NCI-H446 treated with DMSO at 0.1 percent for 48 hours (cell line): ENCODE results near the gene DPP6.

Source experiments
- DNase-seq: peaks from one replicate; lab custom pipeline; 2025; lab: John Stamatoyannopoulos, UW

The DPP6 gene

DNA sequence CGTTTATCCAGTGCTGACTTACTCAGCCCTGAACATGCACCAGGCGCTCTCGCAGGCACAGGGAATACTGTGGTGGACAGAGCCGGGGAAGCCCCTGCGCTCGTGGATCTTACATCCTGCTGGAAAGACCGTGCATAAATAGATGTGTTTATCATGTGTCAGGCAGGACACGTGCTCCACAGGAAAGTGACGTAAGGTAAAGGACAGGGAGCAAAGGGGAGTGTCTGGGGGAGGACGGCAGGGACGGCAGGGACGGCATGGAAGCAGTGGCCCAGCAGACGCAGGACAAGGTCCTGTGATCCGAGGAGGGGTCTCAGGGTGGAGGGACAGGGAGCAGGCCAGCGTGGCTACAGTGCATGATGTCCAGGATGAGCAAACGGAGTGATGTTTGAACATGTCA lies 540.2 kb downstream of the DPP6 start:
- no peak for DNase-seq

DNA sequence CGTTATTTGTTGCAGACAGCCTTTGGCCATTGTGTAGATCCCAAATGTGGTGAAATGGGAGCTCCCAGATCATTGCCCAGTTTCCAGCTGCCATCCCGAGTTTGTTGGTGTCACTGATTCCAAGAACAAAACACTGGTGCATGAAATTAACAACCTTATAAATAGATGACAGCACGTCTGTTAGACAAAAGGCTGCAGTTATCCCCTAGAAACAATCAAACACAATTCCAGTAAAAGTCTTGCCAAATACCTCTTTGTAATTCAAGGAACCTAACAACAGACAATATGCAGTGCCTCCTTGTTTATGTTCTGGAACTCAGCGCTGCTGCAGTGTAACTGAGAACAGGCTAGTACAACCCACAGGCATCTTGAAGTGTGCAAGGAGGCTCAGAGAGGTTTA lies 546.2 kb downstream of the DPP6 start:
- DNase-seq = no peak

DNA sequence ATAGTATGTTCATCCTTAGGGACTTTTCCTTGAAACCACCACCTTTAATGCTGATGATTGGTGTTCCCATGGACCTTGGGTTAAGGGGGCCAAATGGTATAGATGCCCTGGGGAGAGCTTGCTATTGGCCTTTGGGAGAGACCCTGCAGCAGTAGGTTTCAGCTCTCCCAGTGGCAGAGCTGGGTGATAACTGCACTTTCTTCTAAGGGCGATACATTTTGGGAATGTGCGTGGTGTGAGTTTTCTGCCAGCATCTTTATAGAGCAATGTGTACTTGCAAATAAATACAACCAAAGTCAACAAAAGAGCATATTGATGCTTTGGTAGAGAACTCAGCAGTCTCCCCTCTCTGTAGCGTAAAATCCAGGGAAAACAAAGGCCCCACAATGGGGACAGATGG lies 546.7 kb downstream of the DPP6 start:
- no peak for DNase-seq

DNA sequence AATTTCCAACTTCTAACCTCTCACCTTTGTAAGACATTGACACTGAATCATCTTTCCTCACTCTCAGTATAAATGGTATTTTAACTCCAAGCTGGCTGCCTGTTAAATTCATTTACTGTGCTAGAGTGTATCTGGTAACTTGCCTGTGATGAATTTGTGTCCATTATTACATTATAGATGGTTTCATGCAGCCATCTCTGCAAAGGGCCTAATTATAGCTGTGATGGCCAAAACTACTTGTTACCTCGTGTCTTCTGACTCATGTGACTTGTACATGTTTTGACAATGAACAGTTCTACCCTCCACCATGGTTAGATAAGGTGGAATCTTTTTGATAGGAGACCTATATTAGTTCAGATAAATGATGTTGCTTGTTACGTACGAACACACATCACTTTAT lies 558.7 kb downstream of the DPP6 start:
- no peak for DNase-seq

DNA sequence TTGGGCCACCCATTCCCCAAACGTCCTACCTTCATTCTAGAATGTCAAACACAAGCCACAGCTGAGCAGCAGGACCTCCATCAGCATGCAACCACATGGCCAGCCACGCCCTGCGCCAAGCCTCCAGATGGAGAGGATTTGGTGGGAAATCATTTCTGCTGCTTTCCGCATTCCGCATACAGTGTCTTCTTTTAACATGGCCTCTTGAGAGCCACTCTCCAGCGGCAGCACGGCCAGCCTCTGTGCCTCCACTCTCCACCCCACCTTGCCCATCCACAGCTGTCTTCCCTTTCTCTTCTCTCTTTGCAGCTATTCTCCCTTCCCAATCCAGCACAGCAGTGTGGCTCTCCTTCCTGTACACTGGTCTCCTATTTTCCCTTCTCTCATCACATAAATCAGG lies 561.6 kb downstream of the DPP6 start:
- DNase-seq = no peak

DNA sequence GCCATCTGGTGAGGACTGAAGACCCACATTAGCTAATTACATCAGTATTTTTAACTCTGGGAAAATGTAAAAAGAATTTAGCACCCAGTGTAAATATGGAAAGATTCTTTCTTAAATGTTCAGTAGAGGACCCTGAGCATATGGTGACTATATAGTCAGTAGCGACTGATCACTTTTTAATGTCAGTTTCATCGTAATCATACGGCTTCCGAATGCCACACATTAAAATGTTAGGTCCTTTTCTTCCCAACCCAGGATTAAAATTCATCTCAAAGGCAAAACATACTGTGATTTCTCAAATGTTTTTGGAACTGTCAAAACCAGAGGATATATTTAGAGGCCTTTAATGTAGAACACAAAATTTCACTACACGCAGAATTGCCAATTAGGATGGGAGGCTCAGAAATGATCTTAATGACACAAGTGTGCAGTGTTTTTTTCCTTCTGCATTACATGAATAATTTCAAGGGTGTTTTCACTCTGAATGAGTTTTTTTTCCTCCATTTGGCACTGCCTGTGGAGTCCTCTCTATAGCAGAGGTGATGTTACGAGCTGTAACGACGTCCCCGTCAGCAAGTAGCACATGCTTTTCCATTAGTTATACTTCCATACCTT lies 568.0 kb downstream of the DPP6 start:
- no peak for DNase-seq

DNA sequence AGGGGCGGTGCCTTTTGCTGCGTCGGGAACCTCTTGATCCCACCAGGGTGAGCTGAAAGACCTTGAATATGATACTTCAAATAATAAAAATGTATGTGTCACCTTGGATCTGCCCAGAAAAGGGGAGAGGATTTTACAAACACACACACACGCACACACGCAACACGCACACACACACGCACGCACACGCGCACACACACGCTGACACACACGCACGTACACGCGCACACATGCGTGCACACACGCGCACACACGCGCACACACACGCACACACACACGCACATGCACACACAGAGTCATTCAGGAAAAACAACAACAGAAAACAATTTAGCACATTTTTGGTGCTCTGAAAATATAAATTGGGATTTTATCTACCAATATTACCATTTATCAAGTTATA lies 571.2 kb downstream of the DPP6 start:
- no peak for DNase-seq

DNA sequence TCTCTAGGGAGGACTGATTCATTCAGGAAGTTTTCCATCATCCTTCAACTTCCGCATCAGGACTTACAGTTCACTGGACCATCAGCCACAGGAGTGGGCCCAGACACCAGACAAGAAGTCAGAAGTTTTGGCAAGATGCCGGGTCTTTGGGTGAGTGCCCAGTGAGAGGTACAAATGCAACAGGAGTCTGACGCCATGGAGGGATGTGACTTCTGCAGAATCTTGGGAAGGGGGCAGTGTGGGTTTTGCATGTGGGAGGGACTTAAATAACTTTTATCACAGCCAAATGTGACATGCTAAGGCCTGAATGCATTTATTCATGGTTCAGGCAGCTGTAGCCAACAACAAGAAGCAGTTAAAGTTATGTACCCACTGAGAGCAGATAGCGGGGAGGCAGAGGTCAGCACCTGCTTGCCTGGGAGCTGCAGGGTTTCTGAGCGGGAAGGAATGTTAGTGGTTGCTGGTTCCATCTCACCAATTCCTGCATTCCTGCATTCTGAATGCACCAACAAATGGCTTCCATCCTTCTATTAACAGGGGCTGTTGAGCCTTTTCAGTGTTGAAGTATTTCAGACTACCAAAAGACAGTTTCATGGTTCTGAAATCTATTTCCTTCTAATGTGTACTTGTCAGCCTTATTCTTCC lies 575.6 kb downstream of the DPP6 start:
- DNase-seq = no peak

DNA sequence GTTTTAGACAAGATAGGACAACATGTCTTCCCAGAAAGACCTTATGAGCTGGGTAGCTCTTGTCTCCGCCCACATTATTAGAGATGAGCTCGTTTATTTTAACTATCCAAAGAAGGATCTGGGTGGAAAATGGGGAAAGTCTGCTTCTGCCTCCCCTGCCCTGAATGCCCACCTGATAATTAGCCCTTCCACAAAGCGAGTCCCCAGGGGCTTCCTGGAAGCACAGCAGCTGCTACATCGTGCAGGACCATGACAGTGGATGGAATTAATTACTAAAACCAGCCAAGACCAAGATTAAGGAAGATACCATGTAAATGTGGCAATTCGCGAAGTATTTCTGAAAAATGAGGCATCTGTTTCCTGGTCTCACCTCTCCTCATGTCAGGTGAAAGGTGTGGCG lies 576.4 kb downstream of the DPP6 start:
- DNase-seq = no peak

DNA sequence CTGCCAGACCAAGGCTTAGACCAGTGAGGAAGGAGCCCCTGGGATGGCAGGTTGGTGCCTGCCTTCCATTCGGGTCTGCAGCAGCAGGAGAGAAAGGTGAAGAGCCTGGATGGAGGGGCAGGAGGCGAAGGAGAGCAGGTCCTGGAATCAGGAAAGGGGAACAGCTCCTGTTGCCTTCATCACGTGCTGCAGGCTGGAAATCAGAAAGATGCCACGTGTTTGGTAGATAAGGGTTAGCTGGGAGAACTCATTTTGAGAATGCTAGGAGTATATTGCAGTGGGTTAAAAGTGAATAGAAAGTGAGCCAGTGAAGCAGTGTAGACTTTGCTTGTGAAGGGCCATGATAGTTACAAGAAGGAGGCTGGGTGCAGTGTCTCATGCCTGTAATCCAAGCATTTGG lies 579.0 kb downstream of the DPP6 start:
- DNase-seq = no peak

DNA sequence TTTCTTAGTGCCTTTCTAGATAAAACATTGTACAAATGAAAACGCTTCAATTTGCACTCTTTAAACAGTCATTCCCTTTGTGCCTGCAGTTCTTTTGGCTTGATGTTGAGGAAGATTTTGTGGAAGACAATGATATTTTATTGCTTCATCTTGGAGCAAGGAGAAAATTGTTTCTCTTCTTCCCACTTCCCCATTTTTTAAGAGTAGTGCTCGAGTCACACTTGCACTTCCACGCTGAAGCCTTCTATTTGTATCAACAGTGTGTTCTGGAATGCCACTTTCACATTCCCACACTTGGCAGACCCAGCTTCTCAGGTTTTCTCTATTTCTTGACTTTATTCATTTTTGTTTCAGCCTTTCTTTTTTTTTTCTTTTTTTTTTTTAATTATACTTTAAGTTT lies 581.4 kb downstream of the DPP6 start:
- DNase-seq = no peak

DNA sequence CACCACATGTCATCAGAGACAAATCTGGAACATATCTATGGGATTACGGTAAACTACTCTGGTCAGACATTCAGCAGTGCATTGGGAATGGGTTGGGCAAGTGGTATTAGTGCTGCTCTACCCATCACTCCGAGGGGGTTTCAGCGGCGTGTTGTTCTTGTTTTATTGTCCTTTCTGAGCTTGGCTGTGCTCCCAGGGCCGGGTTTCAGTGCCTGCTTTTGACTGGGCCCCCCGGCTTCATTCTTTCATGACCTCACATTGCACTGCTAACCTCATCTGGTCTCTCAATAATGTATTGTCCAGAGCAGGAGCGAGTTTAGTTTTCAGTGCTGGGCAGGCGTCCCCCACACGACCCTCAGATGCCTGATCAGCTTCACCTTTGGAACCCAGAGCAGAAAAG lies 586.1 kb downstream of the DPP6 start:
- DNase-seq = no peak

DNA sequence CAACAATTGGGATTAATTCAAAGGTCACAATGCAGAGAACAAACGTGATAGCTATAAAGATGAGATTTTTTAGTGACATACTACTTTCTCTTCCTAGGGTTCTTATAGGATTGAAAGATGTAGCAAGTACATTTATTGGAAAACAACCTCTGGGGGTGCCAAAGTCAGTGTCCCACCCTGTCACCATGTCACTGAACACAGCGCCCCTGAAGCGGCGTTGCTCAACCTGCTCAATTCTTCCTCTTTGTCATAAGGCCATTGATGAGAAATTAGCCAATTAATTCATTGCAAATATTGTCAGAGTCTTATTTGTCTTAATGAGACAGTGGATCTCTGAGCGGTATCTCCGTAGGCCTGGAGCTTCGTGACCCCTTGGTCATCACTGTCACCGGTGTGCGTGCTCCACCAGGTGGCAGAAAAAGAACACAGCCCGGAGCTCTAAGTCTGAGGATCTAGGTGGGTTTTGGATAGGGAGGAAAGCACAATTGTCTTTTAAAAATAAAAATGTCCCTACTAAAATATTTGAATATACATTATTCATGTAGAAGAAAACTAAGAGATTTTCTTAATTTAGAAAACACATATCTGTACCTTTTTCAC lies 588.2 kb downstream of the DPP6 start:
- DNase-seq = no peak

DNA sequence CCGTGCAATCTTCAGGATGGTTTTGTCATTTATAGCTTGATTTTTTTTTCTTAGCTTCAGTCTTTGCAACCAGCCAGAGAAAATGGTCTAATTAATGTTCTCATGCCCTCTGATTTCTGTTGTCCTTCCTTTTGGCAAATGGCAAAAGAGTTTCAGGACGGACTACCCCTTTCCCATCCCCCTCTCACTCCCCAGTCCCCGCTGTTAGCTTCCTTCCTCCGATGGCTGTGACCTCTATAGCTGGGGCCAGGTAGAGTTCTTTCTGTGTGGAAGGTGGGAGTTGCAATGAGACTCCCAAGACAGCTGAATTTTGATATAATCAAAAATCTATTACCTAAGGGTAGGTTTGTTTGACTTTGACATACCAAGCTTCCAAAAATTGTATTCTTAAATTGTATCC lies 588.7 kb downstream of the DPP6 start:
- DNase-seq = no peak

DNA sequence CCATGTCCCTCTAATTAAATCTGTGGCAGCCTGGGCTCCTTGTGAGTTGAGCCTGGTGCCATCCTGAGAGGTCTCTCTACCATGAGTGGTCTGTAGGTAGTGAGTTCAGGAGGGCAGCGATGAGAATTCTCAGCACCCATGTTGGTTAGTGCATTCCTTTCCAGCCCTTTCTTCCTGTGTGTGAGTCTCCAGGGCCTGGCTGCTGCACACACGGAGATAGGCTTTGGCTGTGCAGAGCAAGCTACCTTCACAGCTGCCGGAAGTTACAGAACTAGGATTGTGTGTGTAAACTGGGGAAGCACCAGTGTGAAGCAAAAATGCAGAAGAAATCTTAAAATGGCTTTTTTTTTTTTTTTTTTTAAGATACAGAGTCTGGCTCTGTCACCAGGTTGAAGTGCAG lies 592.2 kb downstream of the DPP6 start:
- no peak for DNase-seq

DNA sequence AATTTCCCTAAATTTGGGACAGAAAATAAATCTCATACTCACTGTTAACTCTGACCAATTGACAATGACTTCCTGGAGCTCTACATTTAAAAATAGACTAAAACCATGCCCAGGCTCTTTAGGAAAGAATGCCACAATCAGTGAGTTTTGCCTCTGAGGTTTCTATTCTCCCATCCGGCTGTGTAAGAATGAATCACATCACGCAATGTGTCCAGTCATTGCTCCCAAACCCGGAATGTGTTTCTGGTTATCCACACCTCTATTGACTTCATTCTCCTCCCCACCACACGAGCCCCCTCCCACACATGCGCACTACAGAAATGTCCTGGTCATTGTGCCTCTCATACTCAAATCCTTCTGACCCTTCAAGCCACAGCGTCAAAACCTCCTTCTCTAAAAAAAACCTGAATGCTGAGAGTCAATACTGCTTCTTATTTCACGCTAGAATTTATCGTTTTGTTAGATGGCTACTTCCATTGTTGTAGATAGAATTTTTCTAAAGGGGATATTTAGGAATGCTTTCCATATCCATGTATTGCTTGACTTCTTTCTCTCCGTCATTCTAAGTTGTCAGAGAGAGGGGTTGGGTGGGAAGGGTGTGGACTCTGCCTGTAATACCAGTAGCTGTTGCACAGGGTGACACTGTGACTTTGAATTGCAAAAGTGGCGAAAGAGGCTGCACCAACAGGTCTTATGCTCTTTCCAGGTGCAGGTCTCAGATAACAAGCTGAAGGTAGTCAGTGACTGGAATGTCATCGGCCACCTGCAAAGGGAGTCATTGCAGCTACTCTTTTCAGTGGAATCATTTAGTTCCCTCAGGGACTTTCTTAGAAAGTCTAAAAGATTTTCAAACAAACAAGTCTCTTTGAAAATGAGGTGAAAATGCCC lies 594.2 kb downstream of the DPP6 start:
- DNase-seq = no peak

DNA sequence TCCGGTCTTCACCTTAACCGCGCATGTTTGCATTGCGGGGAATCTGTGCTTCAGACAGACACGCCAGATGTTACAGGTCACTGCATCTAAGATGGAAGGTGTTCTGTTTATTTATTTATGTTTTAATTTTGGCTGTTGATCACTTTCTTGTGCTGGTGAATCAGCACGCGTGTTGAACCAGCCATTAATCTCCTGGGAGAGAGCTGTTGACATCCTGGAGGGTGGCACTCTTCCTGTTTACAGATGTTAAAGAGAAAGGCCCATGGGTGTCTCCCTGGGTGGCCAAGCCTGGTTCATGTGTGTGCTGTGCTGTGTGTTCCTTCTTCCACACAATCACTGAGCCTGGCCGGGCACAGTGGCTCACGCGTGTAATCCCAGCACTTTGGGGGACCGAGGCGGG lies 595.4 kb downstream of the DPP6 start:
- no peak for DNase-seq

DNA sequence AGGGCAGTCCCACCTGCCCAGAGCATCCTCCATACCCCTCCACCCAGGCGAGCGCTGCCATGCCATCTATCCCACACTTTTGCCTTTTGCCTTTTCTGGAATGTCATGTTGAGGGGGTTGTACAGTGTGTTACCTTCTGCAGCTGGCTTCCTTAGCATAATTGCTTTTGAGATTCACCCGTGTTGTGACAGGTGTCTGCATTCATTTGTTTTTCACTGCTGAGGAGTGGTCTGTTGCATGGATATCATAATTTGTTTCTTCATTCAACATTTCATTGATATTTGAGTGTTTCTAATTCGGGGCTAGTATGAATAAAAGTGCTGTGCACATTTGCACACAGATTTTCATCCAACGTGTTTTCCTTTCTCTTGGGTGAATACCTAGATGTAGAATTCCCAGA lies 596.8 kb downstream of the DPP6 start:
- DNase-seq = no peak

DNA sequence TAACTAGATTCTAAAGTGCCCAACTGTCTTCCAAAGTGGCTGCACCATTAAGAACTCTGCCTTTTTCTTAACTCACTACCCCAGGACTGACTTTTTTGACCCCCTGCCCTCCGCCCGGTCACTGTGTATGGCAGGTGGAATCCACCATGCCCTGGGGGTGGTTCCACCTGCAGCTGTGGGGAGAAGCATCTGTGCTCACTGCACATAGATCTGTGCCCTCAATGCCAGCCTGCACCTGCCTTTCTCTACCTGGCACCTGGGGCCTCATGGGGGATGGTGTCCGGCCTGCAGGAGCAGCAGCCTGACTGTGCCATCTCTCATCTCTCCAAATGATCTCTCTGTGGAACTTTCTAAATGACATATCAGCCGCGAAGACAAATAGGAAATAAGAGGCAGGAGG lies 597.2 kb downstream of the DPP6 start:
- no peak for DNase-seq

DNA sequence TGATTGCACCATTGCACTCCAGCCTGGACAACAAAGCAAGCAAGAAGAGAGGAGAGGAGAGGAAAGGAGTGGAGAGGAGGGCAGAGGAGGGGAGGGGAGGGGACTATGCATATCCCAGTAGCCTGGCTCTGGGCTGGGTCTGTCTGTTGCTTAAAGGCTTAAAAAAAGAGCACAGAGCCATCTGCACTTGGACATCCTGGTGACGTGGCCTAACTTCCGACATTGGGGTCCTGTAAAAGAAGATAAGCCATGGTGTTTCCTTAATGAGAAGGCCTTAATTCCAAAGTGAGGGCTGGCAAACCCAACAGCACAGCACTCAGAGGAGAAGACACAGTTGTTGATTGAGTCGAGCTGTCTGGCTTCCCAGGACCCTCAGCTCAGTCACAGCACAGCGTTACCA lies 598.1 kb downstream of the DPP6 start:
- DNase-seq = no peak

DNA sequence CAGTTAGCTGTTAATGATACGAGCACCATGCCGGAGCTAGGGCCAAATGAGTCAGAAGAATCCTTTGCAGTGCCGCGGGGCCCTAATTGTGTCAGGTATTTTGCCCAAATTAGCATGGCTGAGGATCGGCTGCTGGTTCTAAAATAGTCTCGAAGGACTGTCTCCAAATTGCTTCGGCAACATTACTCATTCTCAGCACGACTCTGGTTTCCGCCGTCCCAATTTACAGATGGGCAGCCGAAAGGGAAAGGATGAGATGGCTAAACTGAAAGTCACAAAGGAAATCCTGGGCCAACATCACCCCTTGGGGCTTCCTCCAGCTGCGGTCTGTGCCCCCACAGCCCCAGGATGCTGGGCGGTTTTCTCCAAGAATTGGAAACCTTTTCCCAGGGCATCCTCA lies 599.3 kb downstream of the DPP6 start:
- no peak for DNase-seq

DNA sequence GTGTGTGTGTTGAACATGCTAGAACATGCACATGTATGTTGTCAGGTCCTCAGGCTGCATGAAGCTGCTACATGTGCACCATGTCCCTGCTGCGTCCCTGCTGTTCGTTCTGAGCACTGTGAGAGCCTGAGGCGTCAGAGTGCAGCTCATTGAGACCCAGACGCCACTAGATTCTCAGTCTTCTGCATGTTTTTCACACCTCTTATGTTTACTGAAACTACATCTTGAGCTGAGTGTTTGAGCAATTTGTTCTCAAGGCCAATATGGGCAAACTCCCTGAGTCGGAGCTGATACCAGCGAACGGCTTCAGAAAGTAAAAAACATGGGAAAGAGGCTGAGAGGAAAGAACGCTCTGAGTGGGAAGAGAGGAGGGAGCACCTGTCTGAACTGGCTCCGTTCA lies 600.4 kb downstream of the DPP6 start:
- DNase-seq = no peak

DNA sequence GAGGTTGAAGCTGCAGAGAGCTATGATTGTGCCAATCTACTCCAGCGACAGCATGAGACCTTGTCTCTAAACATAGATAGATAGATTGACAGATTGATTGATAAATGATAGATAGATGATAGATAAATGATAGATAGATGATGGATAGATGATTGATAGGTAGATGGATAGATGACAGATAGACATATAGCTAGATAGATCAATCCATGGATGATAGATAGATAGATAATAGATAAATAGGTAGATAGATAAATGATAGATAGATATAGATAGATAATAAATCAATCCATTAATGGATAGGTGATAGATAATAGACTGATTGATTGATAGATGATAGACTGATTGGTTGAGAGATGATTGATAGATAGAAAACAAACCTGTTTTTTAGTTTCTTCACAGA lies 601.1 kb downstream of the DPP6 start:
- no peak for DNase-seq
